NCI-H2227 (cell line): ENCODE data around the gene LRRC8A.

ENCODE experiments used
- DNase-seq: peaks from one replicate; lab custom pipeline; 2025; ENCODE audit not compliant: unreplicated experiment; lab: John Stamatoyannopoulos, UW

LRRC8A gene

DNA sequence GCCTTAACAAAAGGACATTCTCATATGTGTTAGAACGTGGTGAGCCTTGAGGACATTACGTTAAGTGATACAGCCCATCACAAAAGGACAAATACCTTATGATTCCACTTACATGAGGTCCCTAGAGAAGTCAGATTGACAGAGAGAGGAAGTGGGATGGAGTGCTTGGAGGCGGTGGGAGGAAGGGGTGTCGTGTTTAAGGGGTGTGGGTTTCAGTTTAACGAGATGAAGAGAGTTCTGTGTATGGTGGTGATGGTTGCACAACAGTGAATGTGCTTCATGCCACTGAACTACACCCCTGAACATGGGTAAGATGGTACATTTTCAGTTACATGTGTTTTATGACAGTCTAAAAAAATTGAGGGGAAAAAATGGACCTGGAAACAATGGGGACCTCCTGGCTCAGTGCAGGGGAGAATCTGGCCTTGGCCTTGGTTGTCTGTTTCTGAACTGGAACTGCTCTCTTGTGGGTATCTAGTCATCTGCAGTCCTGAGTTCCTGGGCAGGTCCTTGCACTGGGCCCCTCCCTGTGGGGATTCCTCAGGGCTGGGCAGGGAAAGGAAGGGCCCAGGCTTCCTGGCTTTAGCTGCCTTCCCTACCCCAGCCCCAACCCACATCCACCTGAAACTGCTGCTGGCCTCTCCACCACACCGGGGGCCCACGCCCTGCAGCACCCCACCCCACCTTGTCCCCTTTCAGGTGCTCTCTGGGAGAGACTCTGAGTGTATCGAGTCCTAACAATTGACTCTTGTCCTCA lies 17.8 kb downstream of the LRRC8A start:
- no peak for DNase-seq

DNA sequence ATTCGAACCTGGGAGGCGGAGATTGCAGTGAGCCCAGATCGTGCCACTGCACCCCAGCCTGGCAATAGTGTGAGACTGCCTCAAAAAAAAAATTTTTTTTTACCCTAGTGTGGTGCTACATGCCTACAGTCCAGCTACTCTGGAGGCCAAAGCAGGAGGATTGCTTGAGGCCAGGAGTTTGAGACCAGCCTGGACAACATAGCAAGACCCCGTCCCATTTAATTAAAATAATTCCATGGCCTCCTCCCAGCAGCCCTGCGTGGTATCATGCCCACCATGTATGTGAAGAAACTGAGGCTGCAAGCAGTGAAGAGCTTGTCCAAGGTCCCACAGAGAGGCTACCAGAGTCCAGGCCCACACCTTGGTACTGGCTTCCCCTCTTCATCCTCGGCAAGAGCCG lies 19.4 kb downstream of the LRRC8A start:
- DNase-seq = no peak

DNA sequence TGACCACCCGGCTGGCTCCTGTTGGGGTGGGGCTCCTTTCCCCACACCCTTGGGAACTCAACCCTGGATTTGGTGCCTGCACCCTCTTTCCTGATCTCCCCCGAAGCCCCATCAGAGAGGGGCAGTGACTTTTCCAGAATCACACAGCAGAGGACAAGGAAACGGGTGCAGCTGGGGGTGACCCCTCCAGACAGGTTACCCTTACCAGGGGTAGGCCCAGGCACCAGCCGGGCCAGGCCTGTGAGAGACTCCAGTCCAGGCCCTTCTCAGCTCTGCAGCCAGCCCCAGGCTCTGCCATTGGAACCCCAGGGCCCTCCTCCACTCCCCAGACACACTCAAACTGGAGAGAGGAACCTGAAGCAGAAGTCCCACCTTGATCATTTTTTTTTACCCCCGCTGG lies 19.9 kb downstream of the LRRC8A start:
- no peak for DNase-seq

DNA sequence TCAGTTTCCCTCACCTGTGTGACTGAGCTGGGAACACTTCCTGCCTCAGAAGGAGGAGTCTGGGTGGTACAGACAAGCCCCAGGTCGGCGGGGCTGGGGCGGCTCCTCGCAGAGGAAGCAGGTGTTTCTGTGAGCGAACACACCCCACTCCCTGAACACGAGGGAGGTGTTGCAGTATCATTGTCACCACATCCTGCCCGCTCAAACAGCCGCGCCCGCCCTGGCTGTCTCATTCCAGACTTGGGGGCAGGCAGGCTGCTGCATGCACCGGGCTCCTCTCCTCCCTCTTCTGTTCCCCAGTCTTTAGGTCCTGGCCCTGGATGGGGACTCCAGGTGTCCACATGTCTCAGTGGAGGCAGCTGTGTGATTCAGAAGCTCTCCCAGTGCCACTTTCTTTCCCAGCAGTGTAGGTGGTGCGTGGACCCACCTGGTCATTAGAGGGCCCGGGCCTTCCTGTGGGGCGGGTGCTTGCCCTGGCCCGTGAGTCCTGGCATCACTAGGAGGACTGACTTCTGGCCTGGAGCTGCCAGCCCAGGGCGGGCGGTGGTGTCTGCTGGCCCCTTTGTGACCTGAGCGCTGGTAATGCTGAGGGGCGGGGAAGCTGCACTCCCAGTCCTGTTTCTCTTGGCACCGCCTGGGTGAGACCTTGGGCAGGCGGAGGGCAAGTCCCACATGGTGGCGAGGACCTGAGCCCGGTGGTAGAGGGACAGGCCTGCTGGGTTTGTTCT lies 20.6 kb downstream of the LRRC8A start:
- no peak for DNase-seq

DNA sequence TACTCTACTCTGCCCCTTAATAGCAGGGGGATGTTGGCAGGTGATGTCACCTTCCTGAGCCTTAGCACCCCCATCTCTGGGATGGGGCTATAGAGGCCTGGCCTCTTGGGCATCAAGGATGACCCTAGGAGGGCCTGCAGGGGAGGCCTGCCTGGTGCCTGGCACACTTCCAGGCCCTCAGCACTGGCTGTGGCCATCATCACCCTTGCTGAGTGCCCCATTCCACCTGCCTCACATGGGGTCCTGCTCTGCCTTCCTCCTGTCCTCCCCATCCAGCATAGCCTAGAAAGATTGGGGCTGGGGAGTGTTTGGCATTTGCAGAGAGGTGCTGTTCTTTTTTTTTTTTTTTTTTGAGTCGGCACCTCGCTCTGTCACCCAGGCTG lies 21.1 kb downstream of the LRRC8A start:
- no peak for DNase-seq

DNA sequence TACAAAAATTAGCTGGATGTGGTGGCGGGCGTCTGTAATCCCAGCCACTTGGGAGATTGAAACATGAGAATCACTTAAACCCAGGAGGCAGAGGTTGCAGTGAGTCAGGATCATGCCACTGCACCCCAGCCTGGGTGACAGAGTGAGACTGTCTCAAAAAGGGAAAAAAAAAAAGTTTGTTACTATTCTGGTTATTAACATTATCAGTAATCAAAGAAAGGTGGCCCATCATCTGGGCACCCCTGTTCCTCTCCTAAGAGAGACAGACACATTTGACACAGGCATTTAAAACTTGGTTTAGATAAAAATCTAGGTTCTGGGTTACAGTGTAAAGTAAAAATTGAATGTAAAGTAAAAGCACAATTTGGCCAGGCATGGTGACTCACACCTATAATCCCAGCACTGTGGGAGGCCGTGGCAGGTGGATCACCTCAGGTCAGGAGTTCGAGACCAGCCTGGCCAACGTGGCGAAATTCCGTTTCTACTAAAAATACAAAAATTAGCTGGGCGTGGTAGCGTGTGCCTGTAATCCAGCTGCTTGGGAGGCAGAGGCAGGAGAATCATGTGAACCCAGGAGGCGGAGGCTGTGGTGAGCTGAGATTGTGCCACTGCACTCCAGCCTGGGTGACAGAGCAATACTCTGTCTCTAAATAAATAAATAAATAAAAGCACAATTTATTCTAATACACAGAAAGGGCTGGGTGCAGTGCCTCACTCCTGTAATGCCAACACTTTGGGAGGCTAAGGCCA lies 22.1 kb downstream of the LRRC8A start:
- no peak for DNase-seq

DNA sequence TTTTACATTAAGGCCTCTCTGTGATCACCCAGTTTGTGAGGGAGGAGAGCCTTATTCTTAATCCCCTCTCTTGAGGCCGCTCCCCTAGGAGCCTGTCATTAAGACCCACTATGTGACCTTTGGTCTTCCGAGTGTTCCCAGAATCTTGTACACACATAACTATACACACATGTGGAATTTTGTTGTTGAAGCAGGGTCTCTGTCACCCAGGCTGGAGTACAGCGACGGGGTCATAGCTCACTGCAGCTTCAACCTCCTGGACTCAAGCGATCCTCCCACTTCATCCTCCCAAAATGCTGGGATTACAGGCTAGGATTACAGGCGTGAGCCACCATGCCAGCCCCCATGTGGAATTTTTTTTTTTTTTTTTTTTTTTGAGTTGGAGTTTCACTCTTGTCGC lies 24.0 kb downstream of the LRRC8A start:
- no peak for DNase-seq

DNA sequence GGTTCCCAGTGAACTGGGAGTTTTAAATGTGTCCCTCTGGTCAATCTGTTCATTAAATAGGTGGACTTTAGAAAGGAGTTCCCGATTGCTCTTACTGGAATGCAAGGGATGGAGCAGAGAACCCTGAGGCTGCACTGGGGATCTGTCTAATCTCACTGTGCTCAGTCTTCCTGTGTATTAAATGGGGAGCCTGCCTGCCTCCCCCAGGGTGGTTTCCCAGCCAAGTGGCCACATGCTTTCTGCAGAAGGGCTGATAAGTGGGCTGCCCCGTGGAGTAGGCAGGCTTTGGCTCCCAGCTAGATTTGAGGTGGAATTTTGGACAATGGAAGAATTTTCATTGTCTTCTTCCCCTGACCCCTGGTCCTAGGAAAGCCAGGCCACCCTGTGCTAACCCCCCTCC lies 24.8 kb downstream of the LRRC8A start:
- DNase-seq = no peak

DNA sequence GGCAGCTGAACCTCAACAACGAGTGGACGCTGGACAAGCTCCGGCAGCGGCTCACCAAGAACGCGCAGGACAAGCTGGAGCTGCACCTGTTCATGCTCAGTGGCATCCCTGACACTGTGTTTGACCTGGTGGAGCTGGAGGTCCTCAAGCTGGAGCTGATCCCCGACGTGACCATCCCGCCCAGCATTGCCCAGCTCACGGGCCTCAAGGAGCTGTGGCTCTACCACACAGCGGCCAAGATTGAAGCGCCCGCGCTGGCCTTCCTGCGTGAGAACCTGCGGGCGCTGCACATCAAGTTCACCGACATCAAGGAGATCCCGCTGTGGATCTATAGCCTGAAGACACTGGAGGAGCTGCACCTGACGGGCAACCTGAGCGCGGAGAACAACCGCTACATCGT lies 26.4 kb downstream of the LRRC8A start:
- no peak for DNase-seq

DNA sequence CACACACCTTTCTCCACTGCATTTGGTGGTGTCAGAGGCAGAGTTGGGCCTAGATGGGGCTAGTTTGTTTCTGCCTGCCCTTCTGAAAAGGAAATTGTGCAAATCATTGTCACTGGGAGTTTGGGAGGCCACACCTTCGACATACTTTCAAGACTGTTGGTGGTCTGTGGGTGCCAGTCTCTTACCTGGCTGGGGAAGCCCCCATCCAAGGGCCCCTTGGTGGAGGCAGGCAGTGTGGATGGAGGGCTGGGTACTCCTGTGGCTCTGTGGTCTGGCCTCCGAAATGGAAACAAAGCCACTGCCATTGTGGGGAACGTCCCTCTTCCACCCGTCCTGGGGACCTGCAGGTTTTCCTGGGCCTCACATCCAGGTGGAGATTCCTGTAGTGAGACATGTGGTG lies 27.9 kb downstream of the LRRC8A start:
- DNase-seq = no peak

DNA sequence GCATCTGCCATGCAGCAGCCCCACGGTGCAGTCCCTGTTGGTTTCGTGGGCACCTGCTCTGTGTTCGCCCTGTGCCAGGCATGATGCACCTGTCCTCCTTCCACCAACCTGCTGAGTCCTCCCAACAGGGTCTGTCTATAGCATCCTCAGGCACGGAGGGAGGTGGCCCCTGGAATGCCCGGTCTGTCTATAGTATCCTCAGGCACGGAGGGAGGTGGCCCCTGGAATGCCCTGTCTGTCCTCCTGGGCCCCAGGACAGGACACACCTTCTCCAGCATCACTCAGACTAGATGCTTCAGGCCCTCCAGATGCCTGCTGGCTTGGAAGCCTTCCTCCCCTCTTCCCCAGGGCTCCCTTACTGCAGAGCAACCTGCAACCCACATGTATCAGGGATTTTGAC lies 29.0 kb downstream of the LRRC8A start:
- DNase-seq = no peak

DNA sequence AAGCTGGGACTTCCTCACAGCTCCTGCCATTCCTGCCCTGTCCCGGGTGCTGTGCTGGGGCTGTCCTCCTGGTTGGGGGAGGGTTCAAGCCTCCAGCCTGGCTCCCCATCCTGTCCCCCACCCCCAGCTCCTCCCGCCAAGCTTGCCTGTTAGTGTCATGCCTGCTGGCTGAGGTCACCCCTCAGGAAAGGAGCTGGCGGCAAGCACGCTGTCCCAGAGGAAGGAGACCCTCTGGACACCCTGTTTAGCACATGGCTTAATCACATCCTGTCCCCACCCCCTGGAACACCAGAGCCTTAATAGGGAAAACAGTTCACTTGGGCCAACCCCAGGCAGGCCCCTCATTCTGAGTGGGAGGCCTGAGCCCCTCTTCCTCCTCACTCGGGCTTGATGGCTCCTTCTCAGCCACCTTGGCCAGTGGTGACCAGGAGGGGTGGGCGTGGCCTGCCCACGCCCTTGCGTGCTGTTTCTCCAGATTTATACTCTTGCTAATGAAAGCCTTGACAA lies 29.6 kb downstream of the LRRC8A start:
- DNase-seq = no peak

DNA sequence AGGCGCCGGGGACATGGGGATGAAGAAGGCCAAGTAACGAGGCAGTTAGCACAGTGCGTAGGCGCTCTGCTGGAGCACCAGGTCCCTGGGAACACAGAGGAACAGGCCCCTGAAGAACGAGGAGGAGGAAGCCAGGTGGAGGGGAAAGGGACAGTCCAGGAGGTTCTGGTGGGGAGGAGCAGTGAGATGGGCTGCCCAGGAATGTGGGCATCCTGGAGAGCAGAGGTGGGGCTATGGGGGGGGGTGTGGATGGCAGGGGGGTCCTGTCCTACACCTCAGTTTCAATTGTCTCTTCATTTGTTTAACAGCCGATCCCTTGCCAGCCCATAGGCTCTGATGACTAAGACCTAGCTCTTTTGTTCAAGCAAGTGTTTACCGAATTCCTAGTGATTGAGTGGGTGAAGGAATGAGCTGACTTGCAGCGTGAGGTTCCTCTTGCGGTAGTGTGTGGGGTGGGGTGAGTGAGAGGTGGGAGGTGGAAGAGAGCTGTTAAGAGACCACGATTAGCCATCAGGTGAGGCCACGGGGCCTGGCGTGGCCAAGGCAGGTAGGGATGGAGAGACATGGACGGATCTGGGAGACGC lies 30.4 kb downstream of the LRRC8A start:
- DNase-seq = no peak

DNA sequence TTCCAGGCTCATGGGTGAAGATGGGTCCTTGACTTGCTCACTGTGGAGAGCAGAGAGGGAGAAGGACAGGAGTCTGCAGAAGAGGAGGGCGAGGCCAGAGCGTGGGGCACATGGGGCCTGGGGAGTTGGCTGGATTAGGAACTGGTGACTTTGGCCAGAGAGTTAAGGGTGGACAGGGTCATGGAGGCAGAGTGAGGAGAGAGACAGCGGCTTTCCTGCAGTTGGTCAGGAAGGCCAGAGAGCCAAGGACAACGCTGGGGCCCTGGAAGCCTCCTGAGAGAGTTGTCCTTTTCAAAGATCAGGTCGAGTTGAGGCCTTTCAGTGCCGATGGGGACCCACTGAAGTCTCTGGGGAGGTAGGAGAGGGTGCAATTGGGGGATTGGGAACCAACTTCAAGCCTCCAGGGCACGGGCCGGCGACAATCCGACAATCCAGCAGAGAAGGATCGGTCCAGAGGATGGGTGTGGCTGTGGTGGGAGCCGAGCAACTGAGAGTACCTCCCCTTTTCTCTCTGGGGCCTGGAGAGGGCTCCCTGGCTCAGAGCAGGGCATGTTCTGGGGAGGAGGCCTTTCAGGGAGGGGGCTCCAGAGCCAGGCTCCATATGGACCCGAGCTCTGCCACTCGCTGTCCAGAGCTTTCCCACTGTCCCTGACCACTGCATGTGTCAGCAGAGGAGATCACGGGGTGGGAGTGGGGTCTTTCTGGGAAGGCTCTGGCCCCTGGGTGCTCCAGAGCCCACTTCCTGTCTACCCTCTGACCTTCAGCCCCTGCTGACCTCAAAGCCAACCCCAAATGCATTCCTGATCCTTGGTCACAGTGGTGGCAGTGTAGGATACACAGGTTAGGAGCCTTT lies 31.3 kb downstream of the LRRC8A start:
- no peak for DNase-seq

DNA sequence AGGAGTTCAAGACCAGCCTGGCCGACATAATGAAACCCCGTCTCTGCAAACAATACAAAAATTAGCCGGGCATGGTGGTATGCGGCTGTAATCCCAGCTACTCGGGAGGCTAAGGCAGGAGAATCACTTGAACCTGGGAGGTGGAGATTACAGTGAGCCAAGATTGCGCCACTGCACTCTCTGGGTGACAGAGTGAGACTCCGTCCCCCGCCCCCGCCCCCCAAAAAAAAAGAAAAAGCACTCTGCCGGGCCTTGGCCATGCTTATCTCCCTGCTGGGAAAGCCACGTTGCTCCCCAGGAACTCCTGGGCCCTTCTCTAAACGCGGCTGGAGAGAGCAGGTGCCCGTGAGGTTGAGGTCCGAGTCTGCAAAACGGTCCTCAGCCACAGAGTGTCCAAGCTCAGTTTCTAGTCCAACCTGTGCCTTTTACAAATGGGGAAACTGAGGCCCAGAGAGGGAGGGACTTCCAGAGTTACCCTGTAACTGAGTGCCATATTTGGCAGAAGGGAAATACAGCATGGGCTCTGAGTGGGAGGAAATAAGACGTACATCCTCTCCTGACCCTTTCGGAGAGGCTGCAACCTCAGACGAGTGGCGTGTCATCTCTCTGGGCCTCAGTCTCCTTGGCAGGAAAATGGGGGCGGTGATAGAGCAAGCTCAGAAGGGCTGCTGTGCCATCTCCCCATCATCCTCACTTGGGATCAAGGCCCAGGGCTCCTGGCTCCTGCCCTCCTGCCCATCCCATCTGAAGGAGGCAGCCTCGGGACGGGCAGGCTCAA lies 32.3 kb downstream of the LRRC8A start:
- no peak for DNase-seq

DNA sequence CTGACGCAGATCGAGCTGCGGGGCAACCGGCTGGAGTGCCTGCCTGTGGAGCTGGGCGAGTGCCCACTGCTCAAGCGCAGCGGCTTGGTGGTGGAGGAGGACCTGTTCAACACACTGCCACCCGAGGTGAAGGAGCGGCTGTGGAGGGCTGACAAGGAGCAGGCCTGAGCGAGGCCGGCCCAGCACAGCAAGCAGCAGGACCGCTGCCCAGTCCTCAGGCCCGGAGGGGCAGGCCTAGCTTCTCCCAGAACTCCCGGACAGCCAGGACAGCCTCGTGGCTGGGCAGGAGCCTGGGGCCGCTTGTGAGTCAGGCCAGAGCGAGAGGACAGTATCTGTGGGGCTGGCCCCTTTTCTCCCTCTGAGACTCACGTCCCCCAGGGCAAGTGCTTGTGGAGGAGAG lies 34.3 kb downstream of the LRRC8A start:
- DNase-seq = no peak

DNA sequence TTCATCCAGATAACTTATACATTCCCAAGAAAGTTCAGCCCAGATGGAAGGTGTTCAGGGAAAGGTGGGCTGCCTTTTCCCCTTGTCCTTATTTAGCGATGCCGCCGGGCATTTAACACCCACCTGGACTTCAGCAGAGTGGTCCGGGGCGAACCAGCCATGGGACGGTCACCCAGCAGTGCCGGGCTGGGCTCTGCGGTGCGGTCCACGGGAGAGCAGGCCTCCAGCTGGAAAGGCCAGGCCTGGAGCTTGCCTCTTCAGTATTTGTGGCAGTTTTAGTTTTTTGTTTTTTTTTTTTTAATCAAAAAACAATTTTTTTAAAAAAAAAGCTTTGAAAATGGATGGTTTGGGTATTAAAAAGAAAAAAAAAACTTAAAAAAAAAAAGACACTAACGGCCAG lies 34.8 kb downstream of the LRRC8A start:
- no peak for DNase-seq

DNA sequence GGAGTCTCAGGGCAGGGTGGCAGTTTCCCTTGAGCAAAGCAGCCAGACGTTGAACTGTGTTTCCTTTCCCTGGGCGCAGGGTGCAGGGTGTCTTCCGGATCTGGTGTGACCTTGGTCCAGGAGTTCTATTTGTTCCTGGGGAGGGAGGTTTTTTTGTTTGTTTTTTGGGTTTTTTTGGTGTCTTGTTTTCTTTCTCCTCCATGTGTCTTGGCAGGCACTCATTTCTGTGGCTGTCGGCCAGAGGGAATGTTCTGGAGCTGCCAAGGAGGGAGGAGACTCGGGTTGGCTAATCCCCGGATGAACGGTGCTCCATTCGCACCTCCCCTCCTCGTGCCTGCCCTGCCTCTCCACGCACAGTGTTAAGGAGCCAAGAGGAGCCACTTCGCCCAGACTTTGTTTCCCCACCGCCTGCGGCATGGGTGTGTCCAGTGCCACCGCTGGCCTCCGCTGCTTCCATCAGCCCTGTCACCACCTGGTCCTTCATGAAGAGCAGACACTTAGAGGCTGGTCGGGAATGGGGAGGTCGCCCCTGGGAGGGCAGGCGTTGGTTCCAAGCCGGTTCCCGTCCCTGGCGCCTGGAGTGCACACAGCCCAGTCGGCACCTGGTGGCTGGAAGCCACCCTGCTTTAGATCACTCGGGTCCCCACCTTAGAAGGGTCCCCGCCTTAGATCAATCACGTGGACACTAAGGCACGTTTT lies 35.4 kb downstream of the LRRC8A start:
- no peak for DNase-seq

DNA sequence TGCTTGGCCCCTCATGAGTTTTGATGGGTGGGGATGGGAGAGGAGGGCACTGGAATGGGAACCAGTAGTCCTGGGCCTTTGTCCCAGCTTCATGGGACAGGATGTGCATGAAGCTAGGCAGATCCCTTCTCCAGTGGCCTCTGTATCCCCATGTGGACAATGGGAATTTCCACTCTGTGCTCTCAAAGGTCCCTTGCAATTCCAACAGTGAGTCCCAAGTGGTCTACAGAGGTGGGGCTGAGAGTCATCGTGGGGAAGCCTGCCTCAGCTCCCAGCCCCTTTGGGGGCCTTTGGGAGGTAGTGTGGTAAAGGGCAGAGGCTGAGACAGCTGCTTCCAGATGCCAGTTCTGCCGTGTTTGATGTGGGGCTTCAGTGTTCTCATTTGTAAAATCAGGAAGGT lies 37.0 kb downstream of the LRRC8A start:
- DNase-seq = no peak
